ENCODE data around the gene FMNL2. TPM values are rescaled to one million over a fixed set of nuclear protein-coding genes. Genes with fewer than 3 reads are reported as not detected.

FMNL2 gene
- total RNA-seq, 1 experiment from 2014 or later = 43.1 TPM

DNA sequence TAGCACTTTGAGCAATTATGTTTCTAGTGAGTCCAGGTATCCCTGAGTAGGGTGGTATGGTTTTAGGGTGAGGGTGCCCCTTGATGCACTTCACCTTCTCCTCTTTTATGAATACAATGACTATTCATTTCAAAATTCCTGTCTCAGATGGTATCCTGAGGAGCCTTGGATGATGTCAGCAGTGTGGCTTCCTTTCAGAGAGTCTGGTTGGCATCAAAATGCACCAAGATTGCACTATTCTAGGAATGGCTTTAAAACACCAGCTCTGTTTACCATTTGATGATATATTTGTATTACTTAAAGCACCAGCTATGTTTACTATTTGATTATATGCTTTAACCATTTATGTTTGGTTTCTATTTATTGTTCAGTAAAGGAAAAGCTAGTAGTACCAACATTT, 141.0 kb downstream of the FMNL2 start:
- Histone ChIP-seq H3K9me3 (ENCODE audit: low read depth, low read length, poor library complexity, severe bottlenecking) (no peaks in the 10 kb centered on the region), H3K27me3 (replicated peaks; ENCODE audit: insufficient read depth, low read depth, low read length, poor library complexity) (no peaks in the 10 kb centered on the region), H3K27ac (ENCODE audit: low read depth, low read length, poor library complexity, severe bottlenecking) (no peak overlapping the region), H3K36me3 (ENCODE audit: insufficient read depth, low read length, poor library complexity, severe bottlenecking) (no peaks in the 10 kb centered on the region), H3K4me1 (ENCODE audit: insufficient read depth, low read length, poor library complexity, severe bottlenecking) (peaks cover 10% of the 10 kb centered on the region), H3K4me3 (ENCODE audit: low read depth, low read length, poor library complexity, severe bottlenecking) (no peak overlapping the region)
- BruUV-seq (replicated peaks) = no TSS peak
- TF ChIP-seq, protein P1, sequence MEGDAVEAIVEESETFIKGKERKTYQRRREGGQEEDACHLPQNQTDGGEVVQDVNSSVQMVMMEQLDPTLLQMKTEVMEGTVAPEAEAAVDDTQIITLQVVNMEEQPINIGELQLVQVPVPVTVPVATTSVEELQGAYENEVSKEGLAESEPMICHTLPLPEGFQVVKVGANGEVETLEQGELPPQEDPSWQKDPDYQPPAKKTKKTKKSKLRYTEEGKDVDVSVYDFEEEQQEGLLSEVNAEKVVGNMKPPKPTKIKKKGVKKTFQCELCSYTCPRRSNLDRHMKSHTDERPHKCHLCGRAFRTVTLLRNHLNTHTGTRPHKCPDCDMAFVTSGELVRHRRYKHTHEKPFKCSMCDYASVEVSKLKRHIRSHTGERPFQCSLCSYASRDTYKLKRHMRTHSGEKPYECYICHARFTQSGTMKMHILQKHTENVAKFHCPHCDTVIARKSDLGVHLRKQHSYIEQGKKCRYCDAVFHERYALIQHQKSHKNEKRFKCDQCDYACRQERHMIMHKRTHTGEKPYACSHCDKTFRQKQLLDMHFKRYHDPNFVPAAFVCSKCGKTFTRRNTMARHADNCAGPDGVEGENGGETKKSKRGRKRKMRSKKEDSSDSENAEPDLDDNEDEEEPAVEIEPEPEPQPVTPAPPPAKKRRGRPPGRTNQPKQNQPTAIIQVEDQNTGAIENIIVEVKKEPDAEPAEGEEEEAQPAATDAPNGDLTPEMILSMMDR (conservative IDR thresholded peaks at IDR 0.05; ENCODE audit: low read depth, low read length) = no peak
- TF ChIP-seq EZH2 (IDR thresholded peaks at IDR 0.05; ENCODE audit: borderline replicate concordance, low read depth, low read length, poor library complexity, severe bottlenecking) = no peak
- intact Hi-C loops (cut with micrococcal nuclease; ENCODE audit: unreplicated experiment) = no loop called here
- ChIA-PET POLR2A (ENCODE audit: low non-redundant PET) (no interaction called here), CTCF (no interaction called here)
- no peak for DNase-seq (ENCODE audit: low spot score)

DNA sequence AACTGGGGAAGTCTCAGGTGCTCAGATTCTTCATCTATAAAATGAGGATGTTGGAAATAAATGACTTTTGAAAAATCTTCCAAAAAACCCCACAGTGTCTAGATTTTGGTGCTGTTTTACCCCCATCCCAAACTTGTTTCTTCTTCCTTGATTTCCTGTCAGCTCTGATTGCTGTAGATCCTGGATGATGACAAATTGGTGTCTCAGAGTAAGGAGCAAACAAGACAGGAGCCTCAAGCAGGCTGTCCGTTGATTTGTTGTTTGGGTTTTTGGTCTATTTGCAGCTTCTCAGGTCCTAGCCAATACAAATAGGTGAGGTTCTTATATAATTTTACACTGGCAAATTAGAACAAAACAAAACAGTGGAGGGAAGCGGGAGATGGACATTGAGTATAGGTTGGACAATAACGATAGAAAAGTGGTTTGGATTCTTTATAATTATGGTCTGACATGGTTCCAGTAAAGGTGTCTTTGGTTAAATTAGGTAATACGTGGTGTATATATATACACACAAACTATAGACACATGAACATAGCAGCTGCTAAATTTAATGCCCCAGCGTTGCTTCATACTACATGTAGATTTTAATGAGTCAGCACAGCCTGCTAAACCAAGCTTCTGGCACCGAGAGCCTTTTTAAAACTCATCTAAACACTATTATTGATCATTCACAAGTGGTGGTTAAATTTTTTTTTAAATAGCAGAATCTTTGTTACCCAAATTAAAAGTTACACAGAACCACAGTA, 142.5 kb downstream of the FMNL2 start:
- TF ChIP-seq, protein P1 (conservative IDR thresholded peaks at IDR 0.05; ENCODE audit: low read depth, low read length) = no peak
- no TSS peak for BruUV-seq (replicated peaks)
- no peak for DNase-seq (ENCODE audit: low spot score)
- H3K27me3 ChIP-seq (replicated peaks; ENCODE audit: insufficient read depth, low read depth, low read length, poor library complexity) = no peaks in the 10 kb centered on the region
- H3K4me1 ChIP-seq (ENCODE audit: insufficient read depth, low read length, poor library complexity, severe bottlenecking) = peaks cover 10% of the 10 kb centered on the region
- ChIA-PET POLR2A (ENCODE audit: low non-redundant PET) (no interaction called here), CTCF (no interaction called here)
- intact Hi-C loops (cut with micrococcal nuclease; ENCODE audit: unreplicated experiment) = no loop called here
- H3K27ac ChIP-seq (ENCODE audit: low read depth, low read length, poor library complexity, severe bottlenecking) = no peak overlapping the region
- no peak overlapping the region for H3K4me3 ChIP-seq (ENCODE audit: low read depth, low read length, poor library complexity, severe bottlenecking)
- H3K36me3 ChIP-seq (ENCODE audit: insufficient read depth, low read length, poor library complexity, severe bottlenecking) = no peaks in the 10 kb centered on the region
- H3K9me3 ChIP-seq (ENCODE audit: low read depth, low read length, poor library complexity, severe bottlenecking) = no peaks in the 10 kb centered on the region

DNA sequence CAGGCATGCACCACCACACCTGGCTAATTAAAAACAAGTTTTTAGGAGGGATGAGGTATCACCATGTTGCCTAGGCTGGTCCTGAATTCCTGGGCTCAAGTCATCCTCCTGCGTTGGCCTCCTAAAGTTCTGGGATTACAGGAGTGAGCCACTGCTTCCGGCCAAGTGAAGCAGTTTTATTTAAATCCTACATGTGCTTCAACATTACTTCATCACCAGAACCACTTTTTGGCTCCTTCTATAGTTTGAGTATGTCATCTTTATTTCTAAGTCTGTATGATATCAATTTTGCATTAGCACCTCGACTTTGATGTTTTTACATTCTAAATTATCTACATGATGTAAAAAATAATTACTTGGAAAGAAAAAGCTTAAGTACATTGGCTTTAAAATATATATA, 144.3 kb downstream of the FMNL2 start:
- CTCF ChIA-PET = no interaction called here
- Histone ChIP-seq H3K36me3 (ENCODE audit: insufficient read depth, low read length, poor library complexity, severe bottlenecking) (no peaks in the 10 kb centered on the region), H3K27me3 (replicated peaks; ENCODE audit: insufficient read depth, low read depth, low read length, poor library complexity) (no peaks in the 10 kb centered on the region), H3K27ac (ENCODE audit: low read depth, low read length, poor library complexity, severe bottlenecking) (no peak overlapping the region), H3K4me1 (ENCODE audit: insufficient read depth, low read length, poor library complexity, severe bottlenecking) (peaks cover 10% of the 10 kb centered on the region), H3K9me3 (ENCODE audit: low read depth, low read length, poor library complexity, severe bottlenecking) (no peaks in the 10 kb centered on the region), H3K4me3 (ENCODE audit: low read depth, low read length, poor library complexity, severe bottlenecking) (no peak overlapping the region)
- no peak for TF ChIP-seq EZH2 (IDR thresholded peaks at IDR 0.05; ENCODE audit: borderline replicate concordance, low read depth, low read length, poor library complexity, severe bottlenecking)
- TF ChIP-seq, protein P1 (conservative IDR thresholded peaks at IDR 0.05; ENCODE audit: low read depth, low read length) = no peak
- no peak for DNase-seq (ENCODE audit: low spot score)
- intact Hi-C loops (cut with micrococcal nuclease; ENCODE audit: unreplicated experiment) = no loop called here
- no TSS peak for BruUV-seq (replicated peaks)
- POLR2A ChIA-PET (ENCODE audit: low non-redundant PET) = no interaction called here

Data from A673 (cell line).